ENCODE results near the gene RWDD1.
A peak's percentile ranks its signal among the peaks of the same experiment; 100 is the strongest.

RWDD1 gene

GRCh38 chr6:116615937-116616736, 44.8 kb downstream of the RWDD1 start, which contains the start of gene RSPH4A:
TSS of gene RSPH4A (plus strand) at chr6:116616479. CDS start at chr6:116616624, 145 bp downstream.
- DNase-seq: peak; percentile 69 to 84

- DNase-seq: no peak
These were observed 45.4 kb downstream of the RWDD1 start for GRCh38 chr6:116616737-116617053.

GRCh38 chr6:116624036-116624805, 52.9 kb downstream of the RWDD1 start:
- DNase-seq: no peak

GRCh38 chr6:116625872-116626271, 54.6 kb downstream of the RWDD1 start:
- no peak for DNase-seq

- DNase-seq: peak in 1 of 2 donors; percentile 68
These were observed 58.3 kb downstream of the RWDD1 start for GRCh38 chr6:116629563-116629981.

GRCh38 chr6:116631379-116631990, 60.2 kb downstream of the RWDD1 start:
- DNase-seq: no peak

- no peak for DNase-seq
These were observed 62.4 kb downstream of the RWDD1 start for GRCh38 chr6:116633685-116634084.
